GM20000 (cell line): ENCODE data around the gene LTBP4.

Source experiments
- DNase-seq: peaks from one replicate; pipeline ENCODE4 v3.0.0; 2012; ENCODE audit warnings: low spot score
- CTCF ChIP-seq: IDR thresholded peaks from 2 replicates; pipeline ENCODE4 v1.5.1; 2012; ENCODE audit warnings: mild to moderate bottlenecking, control low read depth; ENCODE audit errors: extremely low read depth, missing control alignments

LTBP4 gene

GRCh38 chr19:40604171-40604646 is 3.0 kb downstream of the LTBP4 start:
- no peak for DNase-seq
- no peak for TF ChIP-seq CTCF

GRCh38 chr19:40604647-40605215 is 3.6 kb downstream of the LTBP4 start:
- TF ChIP-seq CTCF, result no peak
- DNase-seq, result no peak

- peak; percentile 21 for TF ChIP-seq CTCF
- DNase-seq, result peak; percentile 86
Observed at GRCh38 chr19:40605216-40605971, 4.2 kb downstream of the LTBP4 start.

- no peak for DNase-seq
Observed at GRCh38 chr19:40607311-40608239, 6.4 kb downstream of the LTBP4 start.

GRCh38 chr19:40608240-40608621 is 7.1 kb downstream of the LTBP4 start:
- no peak for TF ChIP-seq CTCF
- no peak for DNase-seq

More at GRCh38 chr19:40607311-40608239, 6.4 kb downstream of the LTBP4 start:
- TF ChIP-seq CTCF, result no peak

- no peak for TF ChIP-seq CTCF
- DNase-seq, result no peak
Observed at GRCh38 chr19:40608957-40609356, 7.8 kb downstream of the LTBP4 start.
